ENCODE measurements around the gene DNAH14. TPM values are rescaled to one million over a fixed set of nuclear protein-coding genes. Genes with fewer than 3 reads are reported as not detected.

The DNAH14 gene
- total and polyA plus RNA-seq, 2 of the 8 experiments (the other 6 are each of a cell fraction or from before 2014, with no cell fraction given): 8.4 to 40.7 TPM

GRCh38 chr1:225426395-225427234, 497.1 kb downstream of the DNAH14 start (continued):
- peak; percentile 76 for TF ChIP-seq CHD7 (IDR thresholded peaks at IDR 0.05; ENCODE audit: insufficient replicate concordance, low read length)

Data from H1 (cell line).